HepG2 (cell line): ENCODE data around the gene PARN. TPM values are rescaled to one million over a fixed set of nuclear protein-coding genes. Genes with fewer than 3 reads are reported as not detected.

Experiments used
- FOXO1 ChIP-seq: sonication (generic); formaldehyde crosslinking; IDR thresholded peaks from 2 replicates; pipeline ENCODE4 v1.4.0; 2020; ENCODE audit warnings: missing genetic modification reagents
- GABPA ChIP-seq, 2 experiments: IDR thresholded peaks; 2 replicates each; pipeline ENCODE4 v1.6.1; 2011 to 2016; ENCODE audit warnings: low read depth in 2 of 2, low read length in 1 of 2, missing biosample characterization in 1 of 2, missing genetic modification characterization in 1 of 2
- GTF2F1 ChIP-seq: fragments of 150-350 bp; IDR thresholded peaks from 2 replicates; pipeline ENCODE4 v1.6.1; 2014; ENCODE audit warnings: low read length
- HOXA3 ChIP-seq: sonication (generic); formaldehyde crosslinking; IDR thresholded peaks from 2 replicates; pipeline ENCODE4 v1.5.0; 2020; ENCODE audit warnings: missing genetic modification reagents
- KDM3A ChIP-seq: IDR thresholded peaks from 2 replicates; pipeline ENCODE4 v1.6.1; 2018; ENCODE audit warnings: low read depth, missing compliant biosample characterization
- MAX ChIP-seq: IDR thresholded peaks from 2 replicates; pipeline ENCODE4 v1.6.1; 2012; ENCODE audit warnings: inconsistent platforms
- MEIS1 ChIP-seq: sonication (generic); formaldehyde crosslinking; IDR thresholded peaks from 2 replicates; pipeline ENCODE4 v1.9.0; 2021; ENCODE audit warnings: mild to moderate bottlenecking, missing genetic modification reagents, moderate library complexity, borderline replicate concordance
- MXD4 ChIP-seq: IDR thresholded peaks from 2 replicates; pipeline ENCODE4 v1.6.1; 2016; ENCODE audit warnings: mild to moderate bottlenecking, missing biosample characterization, missing genetic modification reagents
- POLR2A ChIP-seq, 2 experiments: IDR thresholded peaks; 2 replicates each; pipeline ENCODE4 v1.6.1; 2011; ENCODE audit warnings: low read depth in 2 of 2, low read length in 2 of 2, mild to moderate bottlenecking in 1 of 2, moderate library complexity in 1 of 2; ENCODE audit not compliant: insufficient read depth in 1 of 2
- SRF ChIP-seq: IDR thresholded peaks from 2 replicates; pipeline ENCODE4 v1.6.1; 2011; ENCODE audit warnings: mild to moderate bottlenecking, low read depth, low read length, moderate library complexity
- TEAD3 ChIP-seq: optimal IDR thresholded peaks from 2 replicates; pipeline ENCODE3; 2016; ENCODE audit warnings: borderline replicate concordance
- YEATS4 ChIP-seq: sonication (generic); formaldehyde crosslinking; IDR thresholded peaks from 2 replicates; pipeline ENCODE4 v1.4.0; 2020; ENCODE audit warnings: missing genetic modification reagents, borderline replicate concordance
- ZFY ChIP-seq: sonication (generic); formaldehyde crosslinking; IDR thresholded peaks from 2 replicates; pipeline ENCODE4 v1.4.0; 2020; ENCODE audit warnings: missing genetic modification reagents
- ZFYVE20 ChIP-seq: sonication (generic); formaldehyde crosslinking; IDR thresholded peaks from 2 replicates; pipeline ENCODE4 v1.8.0; 2023; ENCODE audit warnings: low read depth, mild to moderate bottlenecking, moderate library complexity, missing genetic modification reagents, borderline replicate concordance
- ZGPAT ChIP-seq: IDR thresholded peaks from 2 replicates; pipeline ENCODE4 v1.6.1; 2016; ENCODE audit warnings: mild to moderate bottlenecking
- ZNF17 ChIP-seq: sonication (generic); formaldehyde crosslinking; IDR thresholded peaks from 2 replicates; pipeline ENCODE4 v1.5.0; 2020; ENCODE audit warnings: mild to moderate bottlenecking, missing genetic modification reagents
- ZNF281 ChIP-seq: sonication (generic); formaldehyde crosslinking; IDR thresholded peaks from 2 replicates; pipeline ENCODE4 v1.4.0; 2020; ENCODE audit warnings: missing genetic modification reagents, borderline replicate concordance
- ZNF580 ChIP-seq: IDR thresholded peaks from 2 replicates; pipeline ENCODE4 v1.6.1; 2016; ENCODE audit warnings: low read depth, borderline replicate concordance
- ZNF788 ChIP-seq: sonication (generic); formaldehyde crosslinking; IDR thresholded peaks from 2 replicates; pipeline ENCODE4 v1.5.0; 2020; ENCODE audit warnings: mild to moderate bottlenecking, missing genetic modification reagents, borderline replicate concordance
- ZNF792 ChIP-seq: IDR thresholded peaks from 2 replicates; pipeline ENCODE4 v1.6.1; 2016
- polyA plus RNA-seq, 8 experiments: library from polyadenylated mRNA; depleted of rRNA in 3 of 8; stranded (reverse) in 7 of 8; unstranded in 1 of 8; fragments of >200 nt; fragmentation: Illumina TruSeq in 4 of 8; extraction: Trizol in 4 of 8; gene quantifications; 2 replicates each; pipeline versions ENCODE4 v1.2.1 to v1.2.3, GENCODE V29; 2011 to 2016; ENCODE audit warnings: low read depth in 4 of 8, missing spikeins in 1 of 8, mixed read lengths in 1 of 8; ENCODE audit not compliant: insufficient read depth in 1 of 8
- total RNA-seq, 5 experiments: library from RNA; depleted of rRNA; stranded (reverse); fragments of >200 nt; fragmentation: Illumina TruSeq; extraction: Trizol; gene quantifications; 2 replicates each; pipeline ENCODE4 v1.2.3, GENCODE V29; 2016; ENCODE audit warnings: low read depth in 1 of 5
- TF ChIP-seq, protein P1 (sequence below): sonication (generic); formaldehyde crosslinking; IDR thresholded peaks from 2 replicates; pipeline ENCODE4 v1.4.0; 2020; ENCODE audit warnings: missing genetic modification reagents

PARN gene
- total and polyA plus RNA-seq, 2 of the 13 experiments (the other 11 are each of a cell fraction or from before 2014, with no cell fraction given), result 13.3 to 47.6 TPM

- TF ChIP-seq, protein P1, sequence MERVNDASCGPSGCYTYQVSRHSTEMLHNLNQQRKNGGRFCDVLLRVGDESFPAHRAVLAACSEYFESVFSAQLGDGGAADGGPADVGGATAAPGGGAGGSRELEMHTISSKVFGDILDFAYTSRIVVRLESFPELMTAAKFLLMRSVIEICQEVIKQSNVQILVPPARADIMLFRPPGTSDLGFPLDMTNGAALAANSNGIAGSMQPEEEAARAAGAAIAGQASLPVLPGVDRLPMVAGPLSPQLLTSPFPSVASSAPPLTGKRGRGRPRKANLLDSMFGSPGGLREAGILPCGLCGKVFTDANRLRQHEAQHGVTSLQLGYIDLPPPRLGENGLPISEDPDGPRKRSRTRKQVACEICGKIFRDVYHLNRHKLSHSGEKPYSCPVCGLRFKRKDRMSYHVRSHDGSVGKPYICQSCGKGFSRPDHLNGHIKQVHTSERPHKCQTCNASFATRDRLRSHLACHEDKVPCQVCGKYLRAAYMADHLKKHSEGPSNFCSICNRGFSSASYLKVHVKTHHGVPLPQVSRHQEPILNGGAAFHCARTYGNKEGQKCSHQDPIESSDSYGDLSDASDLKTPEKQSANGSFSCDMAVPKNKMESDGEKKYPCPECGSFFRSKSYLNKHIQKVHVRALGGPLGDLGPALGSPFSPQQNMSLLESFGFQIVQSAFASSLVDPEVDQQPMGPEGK, result peak; percentile 85
- TF ChIP-seq FOXO1 (CRISPR knock-in tag) (peak; percentile 92), SRF (0 out of 2 replicates have a peak, but pooled peaks have one; percentile 27), ZNF792 (CRISPR knock-in tag) (peak; percentile 95), HOXA3 (CRISPR knock-in tag) (peak; percentile 93), MAX (peak; percentile 67), ZNF17 (CRISPR knock-in tag) (no peak), ZFYVE20 (CRISPR knock-in tag) (no peak), GTF2F1 (no peak), YEATS4 (CRISPR knock-in tag) (peak; percentile 61; the same call in 1 of the 2 replicates), ZNF788 (CRISPR knock-in tag) (peak; percentile 56; the same call in 1 of the 2 replicates), TEAD3 (peak; percentile 99), MEIS1 (peak; percentile 74; the same call in 1 of the 2 replicates), MXD4 (CRISPR knock-in tag) (peak; percentile 81), ZGPAT (CRISPR knock-in tag) (peak; percentile 91), GABPA (IDR thresholded peaks at IDR 0.05; ENCODE audit: low read depth, low read length) (no peak), GABPA (CRISPR knock-in tag; IDR thresholded peaks at IDR 0.05; ENCODE audit: low read depth) (peak; percentile 42; the same call in 1 of the 2 replicates), ZFY (CRISPR knock-in tag) (peak; percentile 60; the same call in 1 of the 2 replicates), ZNF580 (peak; percentile 95), KDM3A (peak; percentile 89; the same call in 1 of the 2 replicates), ZNF281 (CRISPR knock-in tag) (peak; percentile 51; the same call in 1 of the 2 replicates), POLR2A (IDR thresholded peaks at IDR 0.05; ENCODE audit: insufficient read depth in 1 of 2, low read depth in 2 of 2, low read length in 2 of 2) (no peak)
Observed at GRCh38 chr16:14545346-14545884, 84.6 kb downstream of the PARN start (continued).
